Amygdala (tissue), 56 donors: Measurements from ENCODE around the gene SMIM45.

Experiments used
- DNase-seq, 56 donors: peaks; one replicate each; lab custom pipeline; 2025; lab: John Stamatoyannopoulos, UW

Gene SMIM45

DNA sequence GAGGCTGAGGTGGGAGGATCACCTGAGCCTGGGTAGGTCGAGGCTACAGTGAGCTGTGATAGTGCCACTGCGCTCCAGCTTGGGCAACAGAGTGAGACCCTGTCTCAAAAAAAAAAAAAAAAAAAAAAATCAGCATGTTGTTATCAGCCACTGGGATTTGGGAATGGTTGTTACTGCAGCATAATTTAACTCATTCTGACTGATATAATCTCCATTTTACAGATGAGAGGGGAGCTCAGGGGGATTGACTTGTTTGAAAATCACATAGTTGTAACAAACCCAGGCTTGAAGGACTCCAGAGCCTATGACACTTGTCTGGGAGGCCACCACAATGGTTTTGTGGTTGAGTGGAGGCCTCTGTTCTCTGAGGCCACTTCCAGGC, 14.3 kb downstream of the SMIM45 start:
- DNase-seq = no peak

GRCh38 chr22:41966607-41967240, 14.8 kb downstream of the SMIM45 start:
- peak in 32 of 56 donors; percentile 19 to 76 (median 49) for DNase-seq

GRCh38 chr22:41968601-41969000, 16.7 kb downstream of the SMIM45 start:
- DNase-seq = no peak

DNA sequence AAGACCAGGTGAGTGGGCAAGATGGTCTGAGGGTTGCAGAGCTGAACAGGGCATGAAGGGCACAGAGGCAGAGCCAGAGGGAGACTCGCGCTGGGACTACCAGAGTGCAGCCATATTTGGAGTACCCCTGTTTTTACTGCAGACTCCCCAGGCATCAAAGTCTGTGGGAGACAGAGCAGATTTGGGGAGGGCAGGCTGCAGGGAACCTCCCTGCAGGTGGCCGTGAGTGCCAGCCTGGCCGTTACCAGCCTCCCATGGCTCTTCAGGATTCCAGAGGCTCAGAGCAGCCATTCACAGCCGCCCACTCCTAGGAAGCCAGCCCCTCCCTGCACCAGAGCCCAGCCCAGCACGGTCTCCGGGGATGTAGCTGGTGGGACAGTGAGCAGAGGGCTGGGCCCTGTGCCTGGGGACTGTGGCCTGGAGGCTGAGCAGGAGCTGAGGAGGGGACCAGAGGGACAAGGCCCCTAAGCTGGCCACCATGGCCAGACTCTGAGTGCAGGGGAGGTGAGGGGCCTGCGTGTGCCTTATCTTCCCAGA, 17.2 kb downstream of the SMIM45 start, which contains the start of gene SEPTIN3:
SEPTIN3 (plus strand) TSS at position 334 of the 537 bp plus-strand sequence. CDS start 2,050 bp downstream, outside the sequence.
- DNase-seq = no peak

GRCh38 chr22:41970601-41971000, 18.7 kb downstream of the SMIM45 start:
- DNase-seq = no peak

GRCh38 chr22:41971431-41971830, 19.5 kb downstream of the SMIM45 start:
- DNase-seq = no peak

DNA sequence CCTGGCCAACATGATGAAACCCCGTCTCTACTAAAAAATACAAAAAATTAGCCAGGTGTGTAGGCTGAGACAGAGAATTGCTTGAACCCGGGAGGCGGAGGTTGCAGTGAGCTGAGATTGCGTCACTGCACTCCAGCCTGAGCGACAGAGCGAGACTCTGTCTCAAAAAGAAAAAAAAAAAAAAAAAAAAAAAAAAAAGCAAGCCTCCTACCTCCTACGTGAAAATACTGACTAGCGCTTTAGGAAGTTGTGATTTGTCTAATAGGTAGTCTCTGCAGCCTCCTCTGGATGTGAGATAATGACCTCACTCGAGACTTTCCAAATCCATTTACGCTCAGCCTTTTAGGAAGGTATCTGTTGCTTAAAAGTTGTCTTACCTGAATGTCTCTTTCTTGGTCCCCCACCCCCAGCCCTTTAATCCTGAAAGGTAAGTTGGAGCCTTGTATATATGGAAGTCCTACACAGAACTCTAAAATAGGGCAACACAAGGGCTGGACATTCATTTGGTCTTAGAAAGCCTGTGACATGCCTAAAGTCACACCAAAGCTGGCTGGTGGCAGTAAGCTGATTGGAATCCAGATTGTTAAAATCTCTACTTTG, 22.8 kb downstream of the SMIM45 start:
- DNase-seq = no peak

DNA sequence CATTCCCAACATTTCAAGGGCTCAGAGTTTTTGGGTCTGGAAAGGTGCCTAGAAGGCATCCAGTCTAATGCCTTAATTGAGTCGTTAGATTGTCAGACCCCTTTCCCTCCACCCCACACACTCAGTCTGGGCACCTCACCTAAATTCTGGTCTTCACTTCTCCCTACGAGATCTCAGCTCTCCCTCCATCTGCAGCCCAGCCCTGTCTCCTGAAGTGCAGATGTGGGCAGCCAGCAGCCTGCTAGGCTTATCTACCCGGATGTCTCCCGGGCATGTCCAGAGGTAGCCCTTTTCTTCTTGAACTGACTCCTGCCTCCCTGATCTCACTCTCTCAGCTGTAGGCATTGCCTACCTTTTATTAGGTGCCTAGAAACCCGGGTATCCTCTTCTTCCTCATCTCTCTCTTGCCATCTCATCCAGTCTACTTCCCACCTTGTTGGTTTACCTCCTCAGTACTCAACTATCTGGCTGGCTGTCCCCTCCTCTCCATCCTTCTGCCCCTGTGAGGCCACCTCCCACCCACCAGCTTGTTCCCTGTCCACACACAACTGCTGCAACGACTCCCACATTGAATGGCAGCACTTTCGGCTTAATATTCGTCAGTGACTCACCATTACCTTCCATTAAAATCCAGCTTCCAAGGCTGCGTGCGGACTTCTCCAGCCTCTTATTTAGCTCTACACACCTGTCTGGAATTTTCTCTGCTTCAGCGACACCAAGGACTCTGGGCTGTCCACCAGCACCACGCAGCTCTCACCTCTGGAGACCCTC, 23.5 kb downstream of the SMIM45 start:
- peak in 1 of 56 donors; percentile 34 for DNase-seq

- DNase-seq = peak in 35 of 56 donors; percentile 16 to 81 (median 57)
Measured at GRCh38 chr22:41976070-41976901, 24.3 kb downstream of the SMIM45 start.

DNA sequence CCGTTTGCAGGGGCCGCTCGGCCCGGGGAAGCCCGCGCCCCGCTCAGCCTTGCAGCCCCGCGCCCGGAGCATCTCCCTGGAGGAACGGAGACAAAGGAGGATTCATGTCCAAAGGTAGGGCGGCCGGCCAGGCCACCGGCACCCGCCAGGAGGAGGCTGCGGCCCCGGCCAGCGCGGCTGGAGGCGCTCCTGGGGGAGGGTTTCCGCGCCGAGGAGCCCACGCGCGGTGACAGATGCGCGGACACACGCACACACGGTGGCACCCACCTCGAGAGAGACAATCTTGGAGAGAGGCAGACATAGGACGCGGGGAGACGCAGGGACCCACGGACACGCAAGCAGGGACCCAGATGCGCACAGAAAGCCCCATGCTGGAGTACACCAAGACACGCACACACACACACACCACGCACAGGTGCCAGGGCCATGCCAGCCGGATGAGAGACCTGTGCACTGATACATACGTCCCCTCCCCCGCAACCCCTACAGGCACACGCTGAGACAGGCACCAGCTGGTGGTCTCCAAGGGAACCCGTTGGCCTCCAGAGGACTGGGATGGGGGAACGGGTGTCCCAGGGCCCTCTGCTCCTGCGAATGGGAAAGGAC, 25.1 kb downstream of the SMIM45 start:
- peak in 11 of 56 donors; percentile 16 to 58 (median 35) for DNase-seq

DNA sequence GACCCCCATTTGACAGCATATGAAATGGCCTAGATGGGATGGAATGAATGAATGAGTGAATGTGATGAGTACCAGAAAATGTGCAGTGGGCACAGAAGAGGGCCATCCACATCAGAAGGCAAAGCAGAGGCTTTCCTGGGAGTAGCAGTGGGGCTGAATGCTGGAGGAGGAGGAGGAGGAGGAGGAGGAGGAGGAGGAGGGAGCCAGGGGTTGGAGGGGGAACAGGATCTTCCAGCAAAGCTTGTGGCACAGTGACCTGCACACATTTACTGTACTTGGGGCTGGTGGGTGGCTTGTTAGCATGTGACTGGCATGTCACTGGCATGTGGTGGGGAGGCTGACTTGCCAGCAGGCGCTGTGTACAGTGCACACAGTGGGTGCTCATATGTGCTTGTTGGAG, 26.8 kb downstream of the SMIM45 start:
- no peak for DNase-seq

- peak in 22 of 56 donors; percentile 9 to 63 (median 37) for DNase-seq
Measured at GRCh38 chr22:41979423-41980250, 27.7 kb downstream of the SMIM45 start.

- DNase-seq = no peak
Measured at GRCh38 chr22:41982865-41983264, 30.9 kb downstream of the SMIM45 start.

DNA sequence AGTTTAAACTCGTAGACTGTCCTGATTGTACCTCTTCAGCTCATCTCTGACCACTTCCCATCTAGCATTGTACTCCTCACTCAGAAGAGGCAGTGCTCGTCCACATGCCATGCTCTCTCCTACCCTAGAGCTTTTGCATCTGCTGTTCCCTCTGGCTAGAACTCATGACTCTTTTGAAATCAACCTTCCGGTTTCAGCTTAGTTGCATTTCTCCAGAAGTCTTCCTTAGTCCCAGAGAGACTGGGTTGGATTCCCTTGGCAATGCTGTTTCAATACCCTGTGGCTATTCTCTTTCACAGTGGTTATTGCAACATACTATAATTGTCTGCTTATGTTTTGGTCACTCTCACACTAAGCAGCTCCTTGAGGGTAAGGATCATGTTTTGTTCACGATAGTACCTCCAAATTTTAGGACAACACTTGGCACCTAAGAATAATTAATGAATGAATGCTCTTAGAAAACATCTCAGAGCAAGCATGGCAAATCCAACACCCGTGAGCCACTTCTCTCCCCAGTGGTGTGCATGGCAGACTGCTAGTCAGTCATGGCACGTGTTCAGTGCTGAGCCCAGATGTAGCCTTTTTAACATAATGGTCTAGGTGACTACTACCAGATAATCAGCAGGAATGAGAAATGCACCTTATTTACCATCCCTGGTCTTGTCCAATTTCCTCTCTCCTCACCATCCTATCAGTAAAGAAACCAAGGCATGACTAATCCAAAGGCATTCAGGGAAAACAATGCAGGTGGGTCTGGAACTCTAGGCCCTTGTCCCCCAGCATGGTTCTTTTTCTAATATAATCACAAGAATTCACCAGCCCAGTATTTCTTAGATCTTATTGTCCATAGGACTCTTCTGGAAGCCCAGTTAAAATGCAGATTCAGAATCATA, 31.8 kb downstream of the SMIM45 start:
- DNase-seq = no peak

- no peak for DNase-seq
Measured at GRCh38 chr22:41987276-41987675, 35.3 kb downstream of the SMIM45 start.

GRCh38 chr22:41989246-41989645, 37.3 kb downstream of the SMIM45 start:
- DNase-seq = no peak

GRCh38 chr22:41991111-41991510, 39.2 kb downstream of the SMIM45 start:
- DNase-seq = no peak

GRCh38 chr22:41992496-41992895, 40.5 kb downstream of the SMIM45 start:
- no peak for DNase-seq
